PFSK-1 (cell line): Measurements from ENCODE around the gene CYP2J2.

Source experiments
- FOXP2 ChIP-seq: optimal IDR thresholded peaks from 2 replicates; pipeline ENCODE3; 2011; ENCODE audit warnings: borderline replicate concordance, control low read depth, inconsistent platforms; ENCODE audit not compliant: insufficient read depth; ENCODE audit errors: extremely low read length, extremely low read depth
- POLR2AphosphoS5 ChIP-seq: IDR thresholded peaks from 2 replicates; pipeline ENCODE4 v1.6.1; 2012; ENCODE audit warnings: low read depth, mild to moderate bottlenecking, control low read depth, low read length, moderate library complexity
- SIN3A ChIP-seq: IDR thresholded peaks from 2 replicates; pipeline ENCODE4 v1.6.1; 2012; ENCODE audit warnings: mild to moderate bottlenecking, low read length, moderate library complexity, borderline replicate concordance; ENCODE audit not compliant: insufficient read depth
- TAF1 ChIP-seq: IDR thresholded peaks from 2 replicates; pipeline ENCODE4 v1.6.1; 2012; ENCODE audit warnings: low read length, control low read depth, borderline replicate concordance; ENCODE audit not compliant: insufficient read depth
- TF ChIP-seq, protein P1 (sequence below), 2 experiments: IDR thresholded peaks; 2 replicates each; pipeline versions ENCODE4 v1.6.1 to v1.8.0; 2011 to 2012; ENCODE audit warnings: low read depth in 2 of 2, low read length in 2 of 2, control low read depth in 1 of 2, inconsistent platforms in 1 of 2, mild to moderate bottlenecking in 1 of 2, moderate library complexity in 1 of 2; ENCODE audit not compliant: insufficient read depth in 1 of 2

The CYP2J2 gene

DNA sequence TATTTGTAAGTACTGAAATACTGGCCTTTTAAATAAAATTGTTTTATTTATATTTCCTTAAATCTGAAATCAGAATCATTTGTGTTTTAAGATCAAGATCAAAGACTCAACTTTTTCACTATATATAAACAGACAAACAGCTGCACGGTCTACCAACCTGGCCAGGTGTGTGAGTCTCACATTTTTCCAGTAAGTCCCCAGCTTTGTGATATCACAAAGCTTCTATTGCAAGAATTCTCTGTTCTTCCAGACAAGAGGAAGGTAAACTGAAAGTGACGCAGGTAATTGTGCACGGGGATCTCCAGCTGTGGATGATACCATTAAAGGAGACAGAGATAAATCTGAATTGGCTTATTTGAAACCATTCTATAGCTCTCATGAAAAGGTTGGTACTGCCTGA lies 41.2 kb upstream of the CYP2J2 start:
- TF ChIP-seq FOXP2 (no peak), POLR2AphosphoS5 (no peak)
- TF ChIP-seq, protein P1, sequence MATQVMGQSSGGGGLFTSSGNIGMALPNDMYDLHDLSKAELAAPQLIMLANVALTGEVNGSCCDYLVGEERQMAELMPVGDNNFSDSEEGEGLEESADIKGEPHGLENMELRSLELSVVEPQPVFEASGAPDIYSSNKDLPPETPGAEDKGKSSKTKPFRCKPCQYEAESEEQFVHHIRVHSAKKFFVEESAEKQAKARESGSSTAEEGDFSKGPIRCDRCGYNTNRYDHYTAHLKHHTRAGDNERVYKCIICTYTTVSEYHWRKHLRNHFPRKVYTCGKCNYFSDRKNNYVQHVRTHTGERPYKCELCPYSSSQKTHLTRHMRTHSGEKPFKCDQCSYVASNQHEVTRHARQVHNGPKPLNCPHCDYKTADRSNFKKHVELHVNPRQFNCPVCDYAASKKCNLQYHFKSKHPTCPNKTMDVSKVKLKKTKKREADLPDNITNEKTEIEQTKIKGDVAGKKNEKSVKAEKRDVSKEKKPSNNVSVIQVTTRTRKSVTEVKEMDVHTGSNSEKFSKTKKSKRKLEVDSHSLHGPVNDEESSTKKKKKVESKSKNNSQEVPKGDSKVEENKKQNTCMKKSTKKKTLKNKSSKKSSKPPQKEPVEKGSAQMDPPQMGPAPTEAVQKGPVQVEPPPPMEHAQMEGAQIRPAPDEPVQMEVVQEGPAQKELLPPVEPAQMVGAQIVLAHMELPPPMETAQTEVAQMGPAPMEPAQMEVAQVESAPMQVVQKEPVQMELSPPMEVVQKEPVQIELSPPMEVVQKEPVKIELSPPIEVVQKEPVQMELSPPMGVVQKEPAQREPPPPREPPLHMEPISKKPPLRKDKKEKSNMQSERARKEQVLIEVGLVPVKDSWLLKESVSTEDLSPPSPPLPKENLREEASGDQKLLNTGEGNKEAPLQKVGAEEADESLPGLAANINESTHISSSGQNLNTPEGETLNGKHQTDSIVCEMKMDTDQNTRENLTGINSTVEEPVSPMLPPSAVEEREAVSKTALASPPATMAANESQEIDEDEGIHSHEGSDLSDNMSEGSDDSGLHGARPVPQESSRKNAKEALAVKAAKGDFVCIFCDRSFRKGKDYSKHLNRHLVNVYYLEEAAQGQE (IDR thresholded peaks at IDR 0.05; ENCODE audit: insufficient read depth in 1 of 2, low read depth in 2 of 2, low read length in 2 of 2), result no peak

DNA sequence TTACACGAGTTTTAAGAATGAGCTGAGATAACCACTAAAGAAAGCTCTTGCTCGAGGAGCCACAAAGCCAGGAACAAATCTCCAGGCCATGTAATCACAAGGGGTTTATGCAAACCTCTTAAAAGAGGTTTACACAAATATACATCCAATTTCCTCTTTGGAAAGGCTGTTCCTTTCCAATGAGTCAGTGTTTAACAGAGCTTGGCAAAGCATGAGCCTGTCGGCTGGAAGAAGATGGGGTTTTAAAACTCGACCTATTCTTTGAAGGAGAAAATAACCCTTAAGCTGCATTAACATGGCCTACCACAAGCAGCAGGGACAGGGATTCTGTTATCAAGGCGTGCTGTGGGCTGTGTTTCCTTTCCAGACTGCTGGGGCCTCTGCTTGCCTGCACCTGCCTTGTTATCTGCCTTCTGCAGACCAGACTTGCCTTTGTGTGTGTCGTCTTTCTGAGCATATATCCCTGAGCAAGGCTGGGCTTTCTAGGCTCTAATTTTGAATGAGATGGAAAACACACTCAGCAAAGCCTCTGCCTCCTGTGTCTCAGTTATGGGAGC lies 40.6 kb upstream of the CYP2J2 start:
- no peak for TF ChIP-seq POLR2AphosphoS5
- TF ChIP-seq SIN3A, result no peak
- no peak for TF ChIP-seq FOXP2
- TF ChIP-seq, protein P1 (IDR thresholded peaks at IDR 0.05; ENCODE audit: insufficient read depth in 1 of 2, low read depth in 2 of 2, low read length in 2 of 2), result no peak
- TF ChIP-seq TAF1, result no peak

DNA sequence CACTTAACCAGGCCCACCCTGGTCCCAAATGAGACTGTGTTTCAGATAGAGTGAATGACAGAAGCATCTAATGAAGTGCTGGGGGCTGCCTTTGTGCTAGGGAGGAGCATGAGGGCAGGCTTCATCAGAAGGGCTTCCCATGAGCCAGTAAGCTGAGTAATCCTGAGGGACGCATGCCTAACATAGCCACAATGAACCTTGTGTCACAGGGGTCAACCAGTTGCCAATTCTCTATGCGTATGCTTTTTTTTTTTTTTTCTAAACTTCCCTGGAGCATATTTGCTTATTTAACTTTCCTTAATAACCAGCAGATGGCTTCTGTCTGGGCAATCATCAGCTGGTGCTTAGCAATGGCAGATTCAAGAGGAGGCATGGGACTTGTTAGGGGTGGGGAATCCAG lies 25.5 kb upstream of the CYP2J2 start:
- TF ChIP-seq TAF1 (no peak), POLR2AphosphoS5 (no peak), FOXP2 (no peak), SIN3A (no peak)
- TF ChIP-seq, protein P1 (IDR thresholded peaks at IDR 0.05; ENCODE audit: insufficient read depth in 1 of 2, low read depth in 2 of 2, low read length in 2 of 2), result no peak

DNA sequence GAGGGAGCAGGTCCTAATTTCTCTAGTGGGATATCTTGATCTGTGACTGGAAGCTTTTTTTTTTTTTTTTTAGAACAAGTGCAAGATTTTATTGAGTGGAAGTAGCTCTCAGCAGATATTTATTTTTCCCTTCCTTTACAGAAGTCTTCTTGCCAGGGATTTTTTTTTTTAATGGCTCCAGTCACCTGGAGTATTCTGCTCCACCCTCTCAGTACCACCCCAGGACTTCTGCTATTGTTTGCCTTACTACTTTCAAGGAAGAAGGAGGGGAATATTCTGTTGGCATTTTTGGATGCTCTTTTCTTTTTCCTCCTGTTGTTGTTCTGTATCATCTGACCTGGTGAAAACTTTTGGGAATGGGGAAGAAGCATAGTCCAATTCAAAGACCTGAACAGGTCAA lies 23.1 kb upstream of the CYP2J2 start:
- TF ChIP-seq POLR2AphosphoS5, result no peak
- TF ChIP-seq, protein P1 (IDR thresholded peaks at IDR 0.05; ENCODE audit: insufficient read depth in 1 of 2, low read depth in 2 of 2, low read length in 2 of 2), result no peak
- no peak for TF ChIP-seq TAF1
- TF ChIP-seq SIN3A, result no peak
- TF ChIP-seq FOXP2, result no peak

DNA sequence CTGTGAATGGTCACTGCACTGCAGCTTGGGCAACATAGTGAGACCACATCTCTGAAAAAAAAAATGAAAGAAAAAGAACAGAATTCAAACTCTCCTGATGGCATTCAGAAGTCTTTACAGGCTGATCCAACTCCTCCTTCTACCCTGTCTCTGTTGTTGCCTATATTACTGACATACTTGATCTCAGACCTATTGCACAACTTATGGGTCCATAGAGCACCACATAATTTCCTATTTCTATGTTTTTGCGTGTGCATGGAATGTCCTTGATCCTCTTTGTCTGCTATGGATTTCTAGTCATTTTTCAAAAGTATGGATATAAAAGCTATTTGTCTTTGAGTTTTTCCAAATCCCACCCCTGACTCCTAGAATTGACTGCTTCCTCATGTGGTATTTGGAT lies 22.4 kb upstream of the CYP2J2 start:
- TF ChIP-seq SIN3A (no peak), POLR2AphosphoS5 (no peak), FOXP2 (no peak), TAF1 (no peak)
- TF ChIP-seq, protein P1 (IDR thresholded peaks at IDR 0.05; ENCODE audit: insufficient read depth in 1 of 2, low read depth in 2 of 2, low read length in 2 of 2), result no peak
